NOMO-1 treated with dmso at 0.1 percent for 144 hours (cell line): ENCODE results near the gene TECPR1.
A peak's percentile ranks its signal among the peaks of the same experiment; 100 is the strongest.

Experiments
- DNase-seq: peaks from one replicate; lab custom pipeline; 2025; ENCODE audit not compliant: unreplicated experiment; lab: John Stamatoyannopoulos, UW

Gene TECPR1

GRCh38 chr7:98211676-98212531, 40.1 kb downstream of the TECPR1 start:
- no peak for DNase-seq

- no peak for DNase-seq
These were observed 40.8 kb downstream of the TECPR1 start, which contains the start of gene BHLHA15 for GRCh38 chr7:98211221-98211675. Gene BHLHA15, plus strand, starts transcription at chr7:98211439. Its CDS starts 871 bp downstream, at chr7:98212310.

- DNase-seq, result no peak
These were observed 41.4 kb downstream of the TECPR1 start for GRCh38 chr7:98210513-98211220.

GRCh38 chr7:98209166-98209920, 42.7 kb downstream of the TECPR1 start:
- no peak for DNase-seq

- no peak for DNase-seq
These were observed 45.3 kb downstream of the TECPR1 start for GRCh38 chr7:98206451-98207330.

- no peak for DNase-seq
These were observed 46.7 kb downstream of the TECPR1 start for GRCh38 chr7:98205162-98205845.

GRCh38 chr7:98204670-98205069, 47.4 kb downstream of the TECPR1 start:
- no peak for DNase-seq

GRCh38 chr7:98203964-98204605, 47.9 kb downstream of the TECPR1 start:
- DNase-seq, result no peak

- DNase-seq, result no peak
These were observed 48.6 kb downstream of the TECPR1 start for GRCh38 chr7:98203261-98203963.

GRCh38 chr7:98202367-98203195, 49.5 kb downstream of the TECPR1 start:
- peak; percentile 94 for DNase-seq

GRCh38 chr7:98200364-98200763, 51.7 kb downstream of the TECPR1 start:
- no peak for DNase-seq

- DNase-seq, result no peak
These were observed 52.9 kb downstream of the TECPR1 start for GRCh38 chr7:98199131-98199530.

GRCh38 chr7:98196706-98197605, 55.1 kb downstream of the TECPR1 start:
- peak; percentile 92 for DNase-seq

- no peak for DNase-seq
These were observed 57.2 kb downstream of the TECPR1 start for GRCh38 chr7:98194672-98195457.

GRCh38 chr7:98194186-98194585, 57.8 kb downstream of the TECPR1 start:
- DNase-seq, result no peak
